ENCODE results near the gene GIMAP5.

GIMAP5 gene

GRCh38 chr7:150735596-150736358, 1.4 kb upstream of the GIMAP5 start:
- no peak for DNase-seq (ENCODE audit: low read depth in 2 of 2)

DNA sequence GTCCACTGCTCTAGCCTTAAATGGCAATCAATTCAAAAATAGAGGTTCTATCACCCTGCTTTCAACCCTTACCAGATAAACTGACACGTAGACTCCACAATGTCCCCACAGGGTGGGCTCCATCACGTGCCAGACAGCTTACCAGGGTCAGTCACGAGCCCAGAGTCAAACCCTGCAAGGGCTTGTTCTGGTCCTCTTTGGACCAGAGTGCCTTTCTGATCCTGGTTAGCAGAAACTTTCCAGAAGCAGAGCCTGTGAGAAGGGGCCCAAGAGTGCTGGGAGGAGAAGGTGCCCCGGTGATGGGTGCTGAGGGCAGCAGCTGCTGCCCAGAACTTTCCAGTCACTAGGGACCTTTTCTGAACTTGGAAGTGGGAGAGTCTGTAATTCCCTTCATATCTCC, 354 bp upstream of the GIMAP5 start:
- DNase-seq (ENCODE audit: low read depth in 2 of 2) = no peak

- DNase-seq (ENCODE audit: low read depth in 2 of 2) = no peak
Observed at GRCh38 chr7:150738092-150738491, 874 bp downstream of the GIMAP5 start.

GRCh38 chr7:150738591-150739001, 1.4 kb downstream of the GIMAP5 start:
- no peak for DNase-seq (ENCODE audit: low read depth in 2 of 2)

- no peak for DNase-seq (ENCODE audit: low read depth in 2 of 2)
Observed at GRCh38 chr7:150739033-150739432, 1.8 kb downstream of the GIMAP5 start.

DNA sequence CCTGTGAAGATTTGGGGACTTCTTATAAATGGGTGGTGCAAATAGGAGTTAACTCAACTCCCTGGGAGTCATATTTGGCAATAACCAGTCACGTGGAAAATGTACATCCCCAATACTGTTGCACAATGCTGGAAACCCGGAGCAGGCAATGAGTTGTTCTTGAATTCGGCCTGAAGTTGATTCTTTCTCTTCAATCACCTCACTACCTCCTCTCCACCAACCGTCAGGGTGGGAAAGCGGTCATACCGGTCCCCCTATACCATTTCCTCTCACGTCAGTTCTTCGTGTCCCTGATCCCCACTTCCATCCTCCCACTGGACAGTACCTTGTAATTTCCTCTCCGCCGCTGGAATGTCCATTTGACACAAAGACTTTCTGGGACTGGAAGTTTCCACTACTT, 2.8 kb downstream of the GIMAP5 start:
- no peak for DNase-seq (ENCODE audit: low read depth in 2 of 2)

GRCh38 chr7:150742286-150742968, 5.2 kb downstream of the GIMAP5 start:
- no peak for DNase-seq (ENCODE audit: low read depth in 2 of 2)

DNA sequence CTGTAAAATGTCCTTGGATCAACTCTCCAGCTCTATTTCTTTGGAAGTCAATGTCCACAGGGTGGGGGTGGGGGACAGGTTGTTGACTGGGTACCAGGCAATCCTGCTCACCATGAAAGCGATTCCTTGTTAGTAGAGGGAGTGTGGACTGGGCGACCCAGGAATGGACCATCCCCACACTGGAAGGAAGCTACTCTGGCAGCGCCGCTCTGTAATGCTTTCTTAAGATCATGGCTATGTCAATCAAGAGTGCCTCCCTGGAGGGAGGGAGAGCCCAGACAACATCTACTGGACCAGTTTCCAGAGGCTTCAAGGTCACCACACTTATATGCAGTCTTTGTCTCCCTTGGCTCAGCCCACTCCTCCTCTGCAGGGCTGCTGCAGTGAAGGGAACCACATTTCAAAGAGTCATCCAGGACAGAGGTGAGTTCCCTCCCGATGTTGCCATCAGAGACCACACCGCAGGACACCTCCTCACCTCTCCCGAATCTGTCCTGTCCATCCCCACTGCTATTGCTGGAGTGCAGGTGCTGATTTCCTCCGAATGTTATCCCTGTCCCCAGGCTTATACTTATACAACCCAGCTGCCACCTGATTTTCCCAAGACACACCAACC, 6.9 kb downstream of the GIMAP5 start:
- DNase-seq (ENCODE audit: low read depth in 2 of 2) = no peak

DNA sequence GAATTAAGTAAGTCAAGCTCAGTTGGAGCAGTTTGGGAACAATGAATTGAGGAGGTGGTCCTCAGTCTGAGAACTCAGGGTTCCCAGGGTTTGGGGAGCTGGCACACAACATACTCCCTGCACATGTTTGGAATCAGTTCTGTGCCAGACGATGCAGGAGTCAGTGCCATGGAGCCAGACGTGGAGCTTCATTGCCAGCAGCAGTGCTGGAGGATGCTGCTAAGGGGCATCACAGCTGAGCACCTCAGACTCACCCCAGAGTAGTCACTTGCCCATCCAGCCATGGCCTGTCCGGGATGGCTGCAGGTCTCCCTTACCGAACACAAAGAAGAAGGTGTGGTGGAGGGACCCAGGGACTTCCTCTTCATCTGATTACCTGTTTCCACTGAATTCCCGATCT, 7.9 kb downstream of the GIMAP5 start:
- no peak for DNase-seq (ENCODE audit: low read depth in 2 of 2)

GRCh38 chr7:150745876-150746275, 8.7 kb downstream of the GIMAP5 start:
- DNase-seq (ENCODE audit: low read depth in 2 of 2) = no peak

- DNase-seq (ENCODE audit: low read depth in 2 of 2) = no peak
Observed at GRCh38 chr7:150746921-150747320, 9.7 kb downstream of the GIMAP5 start.

- no peak for DNase-seq (ENCODE audit: low read depth in 2 of 2)
Observed at GRCh38 chr7:150748376-150748775, 11.2 kb downstream of the GIMAP5 start.

GRCh38 chr7:150751702-150752101, 14.5 kb downstream of the GIMAP5 start:
- DNase-seq (ENCODE audit: low read depth in 2 of 2) = no peak

GRCh38 chr7:150753239-150753638, 16.0 kb downstream of the GIMAP5 start:
- DNase-seq (ENCODE audit: low read depth in 2 of 2) = no peak

DNA sequence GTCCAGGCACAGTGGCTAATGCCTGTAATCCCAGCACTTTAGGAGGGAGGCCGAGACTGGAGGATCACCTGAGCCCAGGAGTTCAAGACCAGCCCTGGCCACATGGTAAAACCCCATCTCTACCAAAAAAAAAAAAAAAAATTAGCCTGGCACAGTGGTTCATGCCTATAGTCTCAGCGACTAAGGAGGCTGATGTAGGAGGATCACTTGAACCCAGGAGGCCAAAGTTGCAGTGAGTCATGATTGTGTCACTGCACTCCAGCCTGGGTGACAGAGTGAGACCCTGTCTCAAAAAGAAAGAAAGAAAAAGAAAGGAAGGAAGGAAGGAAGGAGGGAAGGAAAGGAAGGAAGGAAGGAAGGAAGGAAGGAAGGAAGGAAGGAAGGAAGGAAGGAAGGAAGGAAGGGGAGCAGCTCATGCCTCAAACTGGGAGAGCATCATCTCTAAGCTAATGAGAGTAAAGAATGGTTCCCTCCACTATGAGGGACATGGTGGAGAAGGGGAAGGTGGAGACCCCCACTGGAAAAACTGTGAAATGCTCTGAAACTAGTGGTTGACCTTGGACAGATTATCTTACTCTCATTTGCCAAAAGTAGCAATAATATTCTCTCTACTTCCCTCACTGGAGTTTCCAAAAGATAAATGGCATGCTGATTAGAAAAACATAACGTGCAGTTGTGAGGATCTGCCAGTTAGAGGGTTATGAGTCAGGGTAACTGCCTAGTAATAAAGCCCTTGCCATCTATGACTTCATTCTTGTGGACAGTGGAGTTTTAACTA, 16.8 kb downstream of the GIMAP5 start:
- DNase-seq (ENCODE audit: low read depth in 2 of 2) = no peak

- DNase-seq (ENCODE audit: low read depth in 2 of 2) = no peak
Observed at GRCh38 chr7:150754951-150755350, 17.7 kb downstream of the GIMAP5 start.

DNA sequence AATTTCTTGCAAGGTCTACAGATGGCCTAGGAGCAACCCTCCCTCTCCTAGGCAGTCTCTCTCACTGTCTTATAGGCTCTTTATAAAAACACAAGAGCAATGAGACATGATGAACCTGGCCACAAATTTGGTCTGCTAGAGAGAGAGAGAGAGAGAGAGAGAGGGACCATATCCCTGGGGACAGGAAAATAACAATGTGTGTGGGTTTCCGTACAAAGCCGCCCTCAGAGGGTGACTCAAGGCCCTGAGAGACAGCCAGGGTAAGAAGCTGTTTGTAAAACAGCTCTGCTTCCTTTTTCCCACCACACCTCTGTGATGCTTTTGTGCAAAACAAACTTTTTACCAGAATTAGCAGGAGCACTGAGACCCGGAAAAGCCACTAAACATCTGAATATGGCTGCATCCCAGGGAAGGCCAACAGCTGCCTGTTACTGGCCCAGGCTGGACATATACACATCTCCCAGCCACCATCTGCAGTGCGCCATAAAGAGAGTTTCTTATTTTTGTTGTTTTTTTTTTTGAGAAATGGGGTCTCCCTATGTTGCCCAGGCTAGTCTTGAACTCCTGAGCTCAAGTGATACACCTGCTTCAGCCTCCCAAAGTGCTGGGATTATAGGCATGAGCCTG, 18.4 kb downstream of the GIMAP5 start:
- DNase-seq (ENCODE audit: low read depth in 2 of 2) = peak; percentile 65 to 70

GRCh38 chr7:150756166-150756565, 18.9 kb downstream of the GIMAP5 start:
- no peak for DNase-seq (ENCODE audit: low read depth in 2 of 2)

DNA sequence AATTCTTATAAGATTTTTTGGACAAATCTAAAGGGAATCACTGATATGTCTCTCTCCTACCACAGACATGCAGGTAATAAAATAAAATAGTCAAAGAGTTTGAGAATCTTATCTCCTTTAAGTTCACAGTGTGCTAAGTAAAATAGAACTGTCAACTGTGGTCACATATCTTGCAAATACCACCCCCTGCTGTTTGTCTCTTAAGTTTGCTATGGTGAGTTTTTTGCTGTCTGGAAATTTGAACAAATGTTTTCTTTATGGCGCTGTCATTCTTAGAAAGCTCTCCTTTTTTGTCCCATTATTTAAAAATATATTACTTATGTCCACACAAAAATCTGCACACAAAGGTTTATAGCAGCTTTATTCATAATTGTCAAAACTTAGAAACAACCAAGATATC, 19.6 kb downstream of the GIMAP5 start:
- no peak for DNase-seq (ENCODE audit: low read depth in 2 of 2)

DNA sequence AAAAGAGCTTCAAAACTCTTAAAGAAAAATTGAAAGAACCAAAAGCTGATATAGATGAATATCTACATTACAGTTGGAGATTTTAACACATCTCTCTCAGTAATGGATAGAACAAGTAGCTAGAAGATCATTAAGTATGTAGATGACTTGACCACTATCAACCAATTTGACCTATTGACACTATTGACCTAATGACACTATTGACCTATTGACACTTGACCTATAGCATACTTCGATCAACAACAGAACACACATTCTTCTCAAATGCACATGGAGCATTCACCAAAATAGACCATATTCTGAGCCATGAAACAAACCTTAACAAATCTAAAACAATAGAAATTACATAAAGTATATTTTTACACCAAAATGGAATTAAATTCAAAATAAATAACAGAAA, 22.3 kb downstream of the GIMAP5 start:
- DNase-seq (ENCODE audit: low read depth in 2 of 2) = no peak

DNA sequence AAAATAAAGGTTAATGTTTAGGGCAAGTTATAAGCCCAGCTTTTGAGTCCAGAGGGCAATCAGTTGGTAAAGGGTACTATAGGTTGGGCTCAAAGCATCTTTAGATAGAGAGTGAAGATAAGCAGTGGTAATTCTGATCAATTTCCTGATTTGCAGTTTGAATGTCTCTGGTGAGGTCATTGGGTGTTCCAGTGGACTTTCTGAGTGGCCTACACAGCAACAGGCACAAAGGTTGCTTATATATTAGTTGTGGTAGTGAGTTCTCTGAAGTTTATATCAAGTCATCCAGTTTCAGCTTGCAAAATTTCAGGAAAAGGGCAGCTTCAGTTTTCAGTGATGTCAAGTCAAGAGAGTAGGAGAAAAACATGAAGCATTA, 29.1 kb downstream of the GIMAP5 start:
- no peak for DNase-seq (ENCODE audit: low read depth in 2 of 2)

DNA sequence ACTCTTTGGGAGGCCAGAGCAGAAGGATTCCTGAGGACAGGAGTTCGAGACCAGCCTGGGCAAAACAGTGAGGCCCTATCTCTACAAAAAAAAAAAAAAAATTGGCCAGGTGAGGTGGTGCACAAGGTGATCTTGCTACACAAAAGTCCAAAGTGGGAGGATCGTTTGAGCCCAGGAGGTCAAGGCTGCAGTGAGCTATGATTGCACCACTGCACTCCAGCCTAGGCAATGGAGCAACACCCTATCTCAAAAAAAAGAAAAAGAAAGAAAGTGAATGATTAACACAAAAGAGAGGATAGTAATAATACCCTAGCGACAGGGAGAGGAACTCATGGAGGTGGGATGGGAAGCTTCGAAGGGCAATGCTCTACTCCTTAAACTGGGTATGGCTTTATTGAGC, 32.5 kb downstream of the GIMAP5 start:
- DNase-seq (ENCODE audit: low read depth in 2 of 2) = no peak

All from stimulated activated CD8-positive, alpha-beta memory T cell treated with anti-CD3 and anti-CD28 coated beads, Interleukin-7, amount 100 ng/mL, for 4 hours (primary cell).